SK-N-DZ (cell line): ENCODE data around the gene FBXL12. TPM values are rescaled to one million over a fixed set of nuclear protein-coding genes. Genes with fewer than 3 reads are reported as not detected.
A peak's percentile ranks its signal among the peaks of the same experiment; 100 is the strongest.
"Not testable (repeated sequence)": the region's sequence is repeated elsewhere in the genome, so short reads cannot be mapped to it uniquely, and the experiment has no call there.

ENCODE experiments used
- DNase-seq: peaks from one replicate; pipeline ENCODE4 v3.0.0-alpha.2; 2015; ENCODE audit warnings: low spot score
- polyA plus RNA-seq, 2 experiments: library from polyadenylated mRNA; depleted of rRNA; stranded (reverse); fragments of >200 nt; gene quantifications; 2 replicates each; pipeline ENCODE4 v1.2.3, GENCODE V29; 2014

The FBXL12 gene
- 36.3 and 37.2 TPM in 2 replicates for polyA plus RNA-seq (2014; cell fraction: cytosol; rRNA removed)
- 29.3 and 47.2 TPM in 2 replicates for polyA plus RNA-seq (2014; cell fraction: nucleus; rRNA removed)

GRCh38 chr19:9818734-9819595, at the start of gene FBXL12:
TSS of gene FBXL12 (minus strand) at chr19:9819079. CDS start at chr19:9818813, 266 bp downstream.
- peak; percentile 99 for DNase-seq

GRCh38 chr19:9865732-9866501, 47.0 kb upstream of the FBXL12 start:
- no peak for DNase-seq

- no peak for DNase-seq
Measured at GRCh38 chr19:9863759-9864158, 44.9 kb upstream of the FBXL12 start.

- no peak for DNase-seq
Measured at GRCh38 chr19:9862938-9863337, 44.1 kb upstream of the FBXL12 start.

- DNase-seq = no peak
Measured at GRCh38 chr19:9861503-9861902, 42.6 kb upstream of the FBXL12 start.

- DNase-seq = no peak
Measured at GRCh38 chr19:9860407-9860806, 41.5 kb upstream of the FBXL12 start.

GRCh38 chr19:9858766-9859165, 39.9 kb upstream of the FBXL12 start:
- no peak for DNase-seq

GRCh38 chr19:9857920-9858746, 39.3 kb upstream of the FBXL12 start:
- DNase-seq = no peak

- DNase-seq = no peak
Measured at GRCh38 chr19:9857076-9857721, 38.3 kb upstream of the FBXL12 start.

GRCh38 chr19:9856609-9857008, 37.7 kb upstream of the FBXL12 start:
- no peak for DNase-seq

- DNase-seq = no peak
Measured at GRCh38 chr19:9854282-9854846, 35.5 kb upstream of the FBXL12 start.

- DNase-seq = no peak
Measured at GRCh38 chr19:9850235-9850959, 31.5 kb upstream of the FBXL12 start.

GRCh38 chr19:9849791-9850190, 30.9 kb upstream of the FBXL12 start:
- no peak for DNase-seq

GRCh38 chr19:9848762-9849161, 29.9 kb upstream of the FBXL12 start:
- no peak for DNase-seq

- no peak for DNase-seq
Measured at GRCh38 chr19:9848060-9848459, 29.2 kb upstream of the FBXL12 start.

GRCh38 chr19:9847087-9847671, 28.3 kb upstream of the FBXL12 start:
- no peak for DNase-seq

- DNase-seq = not testable (repeated sequence)
Measured at GRCh38 chr19:9843626-9844273, 24.9 kb upstream of the FBXL12 start.

GRCh38 chr19:9842834-9843625, 24.2 kb upstream of the FBXL12 start:
- DNase-seq = no peak
